ENCODE data around the gene L3HYPDH.

DNA sequence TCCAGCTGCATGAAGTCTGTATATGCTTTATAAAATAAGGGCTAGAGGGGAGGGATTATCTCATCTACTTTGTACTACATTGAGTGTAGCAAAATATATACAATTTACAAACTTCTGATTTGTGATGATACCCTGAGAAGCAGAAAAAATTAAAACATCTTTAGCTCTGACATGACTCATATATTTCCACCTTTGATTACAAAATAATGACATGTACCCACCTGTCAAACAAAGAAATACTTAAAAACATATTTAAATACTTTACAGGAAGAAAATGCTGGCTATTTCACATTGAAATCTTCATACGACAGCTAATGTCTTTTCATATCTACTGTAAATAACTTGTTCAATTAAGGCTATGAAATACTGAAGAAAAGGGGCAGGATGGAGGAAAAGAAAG is 22.3 kb downstream of the L3HYPDH start:
- TF ChIP-seq, protein P1, sequence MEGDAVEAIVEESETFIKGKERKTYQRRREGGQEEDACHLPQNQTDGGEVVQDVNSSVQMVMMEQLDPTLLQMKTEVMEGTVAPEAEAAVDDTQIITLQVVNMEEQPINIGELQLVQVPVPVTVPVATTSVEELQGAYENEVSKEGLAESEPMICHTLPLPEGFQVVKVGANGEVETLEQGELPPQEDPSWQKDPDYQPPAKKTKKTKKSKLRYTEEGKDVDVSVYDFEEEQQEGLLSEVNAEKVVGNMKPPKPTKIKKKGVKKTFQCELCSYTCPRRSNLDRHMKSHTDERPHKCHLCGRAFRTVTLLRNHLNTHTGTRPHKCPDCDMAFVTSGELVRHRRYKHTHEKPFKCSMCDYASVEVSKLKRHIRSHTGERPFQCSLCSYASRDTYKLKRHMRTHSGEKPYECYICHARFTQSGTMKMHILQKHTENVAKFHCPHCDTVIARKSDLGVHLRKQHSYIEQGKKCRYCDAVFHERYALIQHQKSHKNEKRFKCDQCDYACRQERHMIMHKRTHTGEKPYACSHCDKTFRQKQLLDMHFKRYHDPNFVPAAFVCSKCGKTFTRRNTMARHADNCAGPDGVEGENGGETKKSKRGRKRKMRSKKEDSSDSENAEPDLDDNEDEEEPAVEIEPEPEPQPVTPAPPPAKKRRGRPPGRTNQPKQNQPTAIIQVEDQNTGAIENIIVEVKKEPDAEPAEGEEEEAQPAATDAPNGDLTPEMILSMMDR (IDR thresholded peaks at IDR 0.05): no peak
- TF ChIP-seq POLR2A (IDR thresholded peaks at IDR 0.05): no peak
